HEK293T (cell line): ENCODE results near the gene XRN1.

Experiments used
- ELF4 ChIP-seq: fragments of 450-650 bp; IDR thresholded peaks from 2 replicates; pipeline ENCODE4 v1.6.1; 2017; ENCODE audit warnings: antibody characterized with exemption
- FOXM1 ChIP-seq: fragments of 450-650 bp; IDR thresholded peaks from 2 replicates; pipeline ENCODE4 v1.6.1; 2017; ENCODE audit warnings: mild to moderate bottlenecking, borderline replicate concordance
- HDGF ChIP-seq: fragments of 450-650 bp; IDR thresholded peaks from 2 replicates; pipeline ENCODE4 v1.6.1; 2017; ENCODE audit warnings: antibody characterized with exemption, borderline replicate concordance
- NFRKB ChIP-seq: fragments of 450-650 bp; IDR thresholded peaks from 2 replicates; pipeline ENCODE4 v1.6.1; 2016; ENCODE audit warnings: mild to moderate bottlenecking, moderate library complexity
- SP1 ChIP-seq: fragments of 450-650 bp; IDR thresholded peaks from 2 replicates; pipeline ENCODE4 v1.6.1; 2017
- SUZ12 ChIP-seq: fragments of 450-650 bp; IDR thresholded peaks from 2 replicates; pipeline ENCODE4 v1.6.1; 2016; ENCODE audit warnings: mild to moderate bottlenecking
- ZNF384 ChIP-seq: fragments of 450-650 bp; IDR thresholded peaks from 2 replicates; pipeline ENCODE4 v1.6.1; 2016

GRCh38 chr3:142436951-142437585, 10.8 kb downstream of the XRN1 start:
- no peak for TF ChIP-seq FOXM1
- no peak for TF ChIP-seq SP1
- TF ChIP-seq HDGF, result no peak
- no peak for TF ChIP-seq NFRKB
- TF ChIP-seq ZNF384, result no peak
- no peak for TF ChIP-seq SUZ12
- no peak for TF ChIP-seq ELF4
